DOHH2 (cell line): ENCODE data around the gene CIAO1.

Experiments
- CTCF ChIP-seq: fragments of 200-600 bp; sonication (generic); IDR thresholded peaks from one replicate; pipeline ENCODE4 v1.5.1; 2014; ENCODE audit warnings: antibody characterized with exemption, mild to moderate bottlenecking, low read depth, low read length; ENCODE audit not compliant: poor library complexity, severe bottlenecking
- EZH2phosphoT487 ChIP-seq: fragments of 200-600 bp; sonication (generic); IDR thresholded peaks from 2 replicates; pipeline ENCODE4 v1.6.1; 2017; ENCODE audit warnings: borderline replicate concordance, mild to moderate bottlenecking, antibody characterized with exemption, low read length, moderate library complexity, mixed read lengths

GRCh38 chr2:96315400-96316071 is 49.5 kb downstream of the CIAO1 start:
- no peak for TF ChIP-seq CTCF
- no peak for TF ChIP-seq EZH2phosphoT487
